GM23338 (cell line): Measurements from ENCODE around the gene FYCO1. TPM values are rescaled to one million over a fixed set of nuclear protein-coding genes. Genes with fewer than 3 reads are reported as not detected.

Experiments
- ATAC-seq: fragments of 200-7000 bp; cut with Tn5 transposase; 3 replicates; pipeline ENCODE4 v1.9.1; 2020
- DNase-seq: peaks from one replicate; pipeline ENCODE4 v3.0.0-alpha.2; 2015; ENCODE audit warnings: low spot score
- H2AFZ ChIP-seq: fragments of 200-600 bp; sonication (generic); 2 replicates; pipeline ENCODE4 v1.8.0; 2016; ENCODE audit warnings: antibody characterized with exemption, mild to moderate bottlenecking, moderate library complexity
- H3F3A ChIP-seq: fragments of 200-600 bp; sonication (generic); replicated peaks from 2 replicates; pipeline ENCODE4 v1.8.0; 2017; ENCODE audit warnings: antibody characterized with exemption, mixed run types, low read depth
- H3K27ac ChIP-seq: fragments of 200-600 bp; sonication (generic); 2 replicates; pipeline ENCODE4 v1.6.1; 2016; ENCODE audit warnings: low read depth
- H3K27me3 ChIP-seq: fragments of 200-600 bp; sonication (generic); 2 replicates; pipeline ENCODE4 v1.8.0; 2016; ENCODE audit warnings: mild to moderate bottlenecking, mixed run types, moderate library complexity; ENCODE audit not compliant: insufficient read depth
- H3K36me3 ChIP-seq: fragments of 200-600 bp; sonication (generic); 2 replicates; pipeline ENCODE4 v1.8.0; 2016; ENCODE audit warnings: mild to moderate bottlenecking; ENCODE audit not compliant: insufficient read depth
- H3K4me1 ChIP-seq: fragments of 200-600 bp; sonication (generic); 2 replicates; pipeline ENCODE4 v1.8.0; 2016; ENCODE audit warnings: mild to moderate bottlenecking, moderate library complexity; ENCODE audit not compliant: insufficient read depth
- H3K4me2 ChIP-seq: fragments of 200-600 bp; sonication (generic); 2 replicates; pipeline ENCODE4 v1.7.1; 2017; ENCODE audit warnings: mixed run types
- H3K4me3 ChIP-seq: fragments of 200-600 bp; sonication (generic); 2 replicates; pipeline ENCODE4 v1.6.1; 2016; ENCODE audit warnings: mixed run types
- H3K79me2 ChIP-seq: fragments of 200-600 bp; sonication (generic); replicated peaks from 2 replicates; pipeline ENCODE4 v1.8.0; 2017; ENCODE audit warnings: mild to moderate bottlenecking; ENCODE audit not compliant: insufficient read depth
- H3K9me2 ChIP-seq: fragments of 200-600 bp; sonication (generic); 2 replicates; pipeline ENCODE4 v1.8.0; 2017; ENCODE audit not compliant: insufficient read depth
- H4K20me1 ChIP-seq: fragments of 200-600 bp; sonication (generic); replicated peaks from 2 replicates; pipeline ENCODE4 v1.8.0; 2017; ENCODE audit warnings: mild to moderate bottlenecking; ENCODE audit not compliant: insufficient read depth
- H3K27ac Mint-ChIP-seq: 2 replicates; pipeline ENCODE4 v1.8.0; 2020; ENCODE audit warnings: inconsistent platforms, mild to moderate bottlenecking, moderate library complexity, mixed read lengths
- H3K27me3 Mint-ChIP-seq: 3 replicates; pipeline ENCODE4 v1.8.0; 2022; ENCODE audit warnings: low read depth, mild to moderate bottlenecking, moderate library complexity, mixed read lengths, inconsistent platforms; ENCODE audit not compliant: insufficient read depth, poor library complexity
- H3K36me3 Mint-ChIP-seq: 3 replicates; pipeline ENCODE4 v1.8.0; 2021; ENCODE audit warnings: low read depth, mild to moderate bottlenecking, inconsistent platforms, moderate library complexity, mixed read lengths
- H3K4me1 Mint-ChIP-seq: 3 replicates; pipeline ENCODE4 v1.8.0; 2020; ENCODE audit warnings: mild to moderate bottlenecking, inconsistent platforms, mixed read lengths
- H3K4me3 Mint-ChIP-seq: 3 replicates; pipeline ENCODE4 v1.8.0; 2021; ENCODE audit warnings: moderate library complexity, mild to moderate bottlenecking, inconsistent platforms, mixed read lengths
- H3K9me3 Mint-ChIP-seq: 3 replicates; pipeline ENCODE4 v1.8.0; 2020; ENCODE audit warnings: moderate library complexity, mild to moderate bottlenecking, inconsistent platforms, mixed read lengths
- CREB1 ChIP-seq: fragments of 250-450 bp; sonication (Bioruptor Pico); IDR thresholded peaks from 2 replicates; pipeline ENCODE4 v1.5.0; 2020; ENCODE audit warnings: low read depth, mild to moderate bottlenecking, moderate library complexity
- EZH2 ChIP-seq: fragments of 200-600 bp; sonication (generic); IDR thresholded peaks from one replicate; pipeline ENCODE4 v1.8.0; 2017; ENCODE audit warnings: antibody characterized with exemption, mild to moderate bottlenecking, low read depth; ENCODE audit not compliant: unreplicated experiment
- EZH2phosphoT487 ChIP-seq: fragments of 200-600 bp; sonication (generic); IDR thresholded peaks from one replicate; pipeline ENCODE4 v1.8.1; 2018; ENCODE audit warnings: antibody characterized with exemption; ENCODE audit not compliant: unreplicated experiment
- ZNF114 ChIP-seq: fragments of 250-450 bp; sonication (Bioruptor Pico); IDR thresholded peaks from 2 replicates; pipeline ENCODE4 v1.5.0; 2020; ENCODE audit warnings: mild to moderate bottlenecking, moderate library complexity
- ZNF331 ChIP-seq: fragments of 250-450 bp; sonication (Bioruptor Pico); IDR thresholded peaks from 2 replicates; pipeline ENCODE4 v1.5.0; 2020; ENCODE audit warnings: low read depth, mild to moderate bottlenecking, moderate library complexity
- polyA plus RNA-seq: library from polyadenylated mRNA; unstranded; fragments of >200 nt; fragmentation: Nextera tagmentation; extraction: Ambion mirVana; gene quantifications from 2 replicates; pipeline ENCODE4 v1.2.1, GENCODE V29; 2016
- total RNA-seq: library from RNA; depleted of rRNA; stranded (reverse); fragments of >200 nt; shearing (Covaris generic); gene quantifications from 2 replicates; pipeline ENCODE4 v1.2.3, GENCODE V29; 2014
- TF ChIP-seq, protein P1 (sequence below), 2 experiments: fragments of 200-600 bp in 1 of 2; sonication (generic) in 1 of 2; conservative IDR thresholded peaks; 2 replicates each; pipeline versions ENCODE4 v1.5.1 to v1.6.1; 2016 to 2017; ENCODE audit warnings: antibody characterized with exemption in 2 of 2, low read depth in 2 of 2, mild to moderate bottlenecking in 2 of 2, moderate library complexity in 1 of 2
- TF ChIP-seq, protein P2 (sequence below): IDR thresholded peaks from 2 replicates; pipeline ENCODE4 v1.6.1; 2016; ENCODE audit warnings: antibody characterized with exemption
- TF ChIP-seq, protein P3 (sequence below): fragments of 250-450 bp; sonication (Bioruptor Pico); IDR thresholded peaks from 2 replicates; pipeline ENCODE4 v1.5.0; 2020; ENCODE audit warnings: mild to moderate bottlenecking, moderate library complexity

The FYCO1 gene
- total and polyA plus RNA-seq, 2 experiments from 2014 or later = 4.5 to 17.2 TPM

DNA sequence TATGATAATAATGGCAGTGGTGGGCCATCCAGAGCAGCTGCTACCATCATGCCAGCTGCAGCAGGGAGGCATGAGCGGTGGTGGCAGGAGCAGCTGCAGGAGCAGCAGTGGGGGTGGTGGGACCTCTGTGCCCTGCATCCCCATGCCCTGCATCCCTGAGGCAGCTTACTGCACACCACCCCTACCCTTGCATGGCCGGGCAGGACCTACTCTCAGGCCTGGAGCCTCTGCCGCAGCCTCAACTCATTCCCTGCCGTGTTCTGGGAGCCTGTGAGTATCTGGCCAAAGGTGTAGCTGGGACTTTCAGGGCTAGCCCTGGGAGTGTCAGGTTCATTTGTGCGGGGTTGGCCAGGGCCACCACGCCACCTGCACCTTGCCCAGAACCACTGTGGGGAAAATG lies 35.0 kb upstream of the FYCO1 start:
- TF ChIP-seq, protein P1, sequence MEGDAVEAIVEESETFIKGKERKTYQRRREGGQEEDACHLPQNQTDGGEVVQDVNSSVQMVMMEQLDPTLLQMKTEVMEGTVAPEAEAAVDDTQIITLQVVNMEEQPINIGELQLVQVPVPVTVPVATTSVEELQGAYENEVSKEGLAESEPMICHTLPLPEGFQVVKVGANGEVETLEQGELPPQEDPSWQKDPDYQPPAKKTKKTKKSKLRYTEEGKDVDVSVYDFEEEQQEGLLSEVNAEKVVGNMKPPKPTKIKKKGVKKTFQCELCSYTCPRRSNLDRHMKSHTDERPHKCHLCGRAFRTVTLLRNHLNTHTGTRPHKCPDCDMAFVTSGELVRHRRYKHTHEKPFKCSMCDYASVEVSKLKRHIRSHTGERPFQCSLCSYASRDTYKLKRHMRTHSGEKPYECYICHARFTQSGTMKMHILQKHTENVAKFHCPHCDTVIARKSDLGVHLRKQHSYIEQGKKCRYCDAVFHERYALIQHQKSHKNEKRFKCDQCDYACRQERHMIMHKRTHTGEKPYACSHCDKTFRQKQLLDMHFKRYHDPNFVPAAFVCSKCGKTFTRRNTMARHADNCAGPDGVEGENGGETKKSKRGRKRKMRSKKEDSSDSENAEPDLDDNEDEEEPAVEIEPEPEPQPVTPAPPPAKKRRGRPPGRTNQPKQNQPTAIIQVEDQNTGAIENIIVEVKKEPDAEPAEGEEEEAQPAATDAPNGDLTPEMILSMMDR (conservative IDR thresholded peaks at IDR 0.05; ENCODE audit: low read depth in 2 of 2) = no peak
- TF ChIP-seq ZNF331 (CRISPR knock-in tag) = no peak
- TF ChIP-seq EZH2 = no peak
- no peak for TF ChIP-seq CREB1 (CRISPR knock-in tag)
- no peak for TF ChIP-seq EZH2phosphoT487
- TF ChIP-seq, protein P2, sequence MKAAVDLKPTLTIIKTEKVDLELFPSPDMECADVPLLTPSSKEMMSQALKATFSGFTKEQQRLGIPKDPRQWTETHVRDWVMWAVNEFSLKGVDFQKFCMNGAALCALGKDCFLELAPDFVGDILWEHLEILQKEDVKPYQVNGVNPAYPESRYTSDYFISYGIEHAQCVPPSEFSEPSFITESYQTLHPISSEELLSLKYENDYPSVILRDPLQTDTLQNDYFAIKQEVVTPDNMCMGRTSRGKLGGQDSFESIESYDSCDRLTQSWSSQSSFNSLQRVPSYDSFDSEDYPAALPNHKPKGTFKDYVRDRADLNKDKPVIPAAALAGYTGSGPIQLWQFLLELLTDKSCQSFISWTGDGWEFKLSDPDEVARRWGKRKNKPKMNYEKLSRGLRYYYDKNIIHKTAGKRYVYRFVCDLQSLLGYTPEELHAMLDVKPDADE = no peak
- TF ChIP-seq, protein P3, sequence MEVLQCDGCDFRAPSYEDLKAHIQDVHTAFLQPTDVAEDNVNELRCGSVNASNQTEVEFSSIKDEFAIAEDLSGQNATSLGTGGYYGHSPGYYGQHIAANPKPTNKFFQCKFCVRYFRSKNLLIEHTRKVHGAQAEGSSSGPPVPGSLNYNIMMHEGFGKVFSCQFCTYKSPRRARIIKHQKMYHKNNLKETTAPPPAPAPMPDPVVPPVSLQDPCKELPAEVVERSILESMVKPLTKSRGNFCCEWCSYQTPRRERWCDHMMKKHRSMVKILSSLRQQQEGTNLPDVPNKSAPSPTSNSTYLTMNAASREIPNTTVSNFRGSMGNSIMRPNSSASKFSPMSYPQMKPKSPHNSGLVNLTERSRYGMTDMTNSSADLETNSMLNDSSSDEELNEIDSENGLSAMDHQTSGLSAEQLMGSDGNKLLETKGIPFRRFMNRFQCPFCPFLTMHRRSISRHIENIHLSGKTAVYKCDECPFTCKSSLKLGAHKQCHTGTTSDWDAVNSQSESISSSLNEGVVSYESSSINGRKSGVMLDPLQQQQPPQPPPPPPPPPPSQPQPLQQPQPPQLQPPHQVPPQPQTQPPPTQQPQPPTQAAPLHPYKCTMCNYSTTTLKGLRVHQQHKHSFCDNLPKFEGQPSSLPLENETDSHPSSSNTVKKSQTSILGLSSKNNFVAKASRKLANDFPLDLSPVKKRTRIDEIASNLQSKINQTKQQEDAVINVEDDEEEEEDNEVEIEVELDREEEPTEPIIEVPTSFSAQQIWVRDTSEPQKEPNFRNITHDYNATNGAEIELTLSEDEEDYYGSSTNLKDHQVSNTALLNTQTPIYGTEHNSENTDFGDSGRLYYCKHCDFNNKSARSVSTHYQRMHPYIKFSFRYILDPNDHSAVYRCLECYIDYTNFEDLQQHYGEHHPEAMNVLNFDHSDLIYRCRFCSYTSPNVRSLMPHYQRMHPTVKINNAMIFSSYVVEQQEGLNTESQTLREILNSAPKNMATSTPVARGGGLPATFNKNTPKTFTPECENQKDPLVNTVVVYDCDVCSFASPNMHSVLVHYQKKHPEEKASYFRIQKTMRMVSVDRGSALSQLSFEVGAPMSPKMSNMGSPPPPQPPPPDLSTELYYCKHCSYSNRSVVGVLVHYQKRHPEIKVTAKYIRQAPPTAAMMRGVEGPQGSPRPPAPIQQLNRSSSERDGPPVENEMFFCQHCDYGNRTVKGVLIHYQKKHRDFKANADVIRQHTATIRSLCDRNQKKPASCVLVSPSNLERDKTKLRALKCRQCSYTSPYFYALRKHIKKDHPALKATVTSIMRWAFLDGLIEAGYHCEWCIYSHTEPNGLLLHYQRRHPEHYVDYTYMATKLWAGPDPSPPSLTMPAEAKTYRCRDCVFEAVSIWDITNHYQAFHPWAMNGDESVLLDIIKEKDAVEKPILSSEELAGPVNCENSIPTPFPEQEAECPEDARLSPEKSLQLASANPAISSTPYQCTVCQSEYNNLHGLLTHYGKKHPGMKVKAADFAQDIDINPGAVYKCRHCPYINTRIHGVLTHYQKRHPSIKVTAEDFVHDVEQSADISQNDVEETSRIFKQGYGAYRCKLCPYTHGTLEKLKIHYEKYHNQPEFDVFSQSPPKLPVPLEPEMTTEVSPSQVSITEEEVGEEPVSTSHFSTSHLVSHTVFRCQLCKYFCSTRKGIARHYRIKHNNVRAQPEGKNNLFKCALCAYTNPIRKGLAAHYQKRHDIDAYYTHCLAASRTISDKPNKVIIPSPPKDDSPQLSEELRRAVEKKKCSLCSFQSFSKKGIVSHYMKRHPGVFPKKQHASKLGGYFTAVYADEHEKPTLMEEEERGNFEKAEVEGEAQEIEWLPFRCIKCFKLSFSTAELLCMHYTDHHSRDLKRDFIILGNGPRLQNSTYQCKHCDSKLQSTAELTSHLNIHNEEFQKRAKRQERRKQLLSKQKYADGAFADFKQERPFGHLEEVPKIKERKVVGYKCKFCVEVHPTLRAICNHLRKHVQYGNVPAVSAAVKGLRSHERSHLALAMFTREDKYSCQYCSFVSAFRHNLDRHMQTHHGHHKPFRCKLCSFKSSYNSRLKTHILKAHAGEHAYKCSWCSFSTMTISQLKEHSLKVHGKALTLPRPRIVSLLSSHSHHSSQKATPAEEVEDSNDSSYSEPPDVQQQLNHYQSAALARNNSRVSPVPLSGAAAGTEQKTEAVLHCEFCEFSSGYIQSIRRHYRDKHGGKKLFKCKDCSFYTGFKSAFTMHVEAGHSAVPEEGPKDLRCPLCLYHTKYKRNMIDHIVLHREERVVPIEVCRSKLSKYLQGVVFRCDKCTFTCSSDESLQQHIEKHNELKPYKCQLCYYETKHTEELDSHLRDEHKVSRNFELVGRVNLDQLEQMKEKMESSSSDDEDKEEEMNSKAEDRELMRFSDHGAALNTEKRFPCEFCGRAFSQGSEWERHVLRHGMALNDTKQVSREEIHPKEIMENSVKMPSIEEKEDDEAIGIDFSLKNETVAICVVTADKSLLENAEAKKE (CRISPR knock-in tag) = no peak
- TF ChIP-seq ZNF114 = no peak
- no peaks in the 10 kb centered on the region for H3K27me3 Mint-ChIP-seq
- Histone ChIP-seq H3K4me2 (no peak overlapping the region), H3F3A (no peaks in the 10 kb centered on the region), H3K36me3 (0 out of 2 replicates have a peak, but pooled peaks cover 8% of the 10 kb centered on the region), H3K9me2 (no peaks in the 10 kb centered on the region), H3K27me3 (no peaks in the 10 kb centered on the region), H3K4me3 (no peak overlapping the region), H3K4me1 (no peaks in the 10 kb centered on the region), H3K79me2 (no peaks in the 10 kb centered on the region), H3K27ac (no peak overlapping the region), H4K20me1 (no peaks in the 10 kb centered on the region), H2AFZ (no peak overlapping the region)
- peaks cover 9% of the 10 kb centered on the region for H3K36me3 Mint-ChIP-seq
- ATAC-seq (no peak), DNase-seq (no peak)
- H3K4me1 Mint-ChIP-seq = no peaks in the 10 kb centered on the region
- H3K9me3 Mint-ChIP-seq = peaks cover 53% of the 10 kb centered on the region
- no peak overlapping the region for H3K4me3 Mint-ChIP-seq
- H3K27ac Mint-ChIP-seq = no peak overlapping the region
